HCT116 (cell line): ENCODE results near the gene MYBPC2. TPM values are rescaled to one million over a fixed set of nuclear protein-coding genes. Genes with fewer than 3 reads are reported as not detected.
A peak's percentile ranks its signal among the peaks of the same experiment; 100 is the strongest.

Experiments used
- ATF3 ChIP-seq: IDR thresholded peaks from 2 replicates; pipeline ENCODE4 v1.6.1; 2012
- CTCF ChIP-seq, 3 experiments: fragments of 200-600 bp in 1 of 3; sonication (generic) in 1 of 3; IDR thresholded peaks in 2 of 3; conservative IDR thresholded peaks in 1 of 3; 2 replicates each; pipeline ENCODE4 v1.5.1; 2012 to 2017; ENCODE audit warnings: low read depth in 2 of 3, low read length in 2 of 3, antibody characterized with exemption in 1 of 3, borderline replicate concordance in 1 of 3, control low read depth in 1 of 3, mild to moderate bottlenecking in 1 of 3, mixed read lengths in 1 of 3, mixed run types in 1 of 3, moderate library complexity in 1 of 3; ENCODE audit not compliant: insufficient read depth in 1 of 3
- EGR1 ChIP-seq: IDR thresholded peaks from 2 replicates; pipeline ENCODE4 v1.6.1; 2012; ENCODE audit warnings: low read depth
- EZH2phosphoT487 ChIP-seq: fragments of 200-600 bp; IDR thresholded peaks from 2 replicates; pipeline ENCODE4 v1.6.1; 2018; ENCODE audit warnings: antibody characterized with exemption, borderline replicate concordance
- POLR2AphosphoS5 ChIP-seq: IDR thresholded peaks from 2 replicates; pipeline ENCODE4 v1.6.1; 2011; ENCODE audit warnings: mild to moderate bottlenecking, low read depth, low read length, moderate library complexity
- SRF ChIP-seq: IDR thresholded peaks from 2 replicates; pipeline ENCODE4 v1.6.1; 2012; ENCODE audit warnings: low read depth
- YY1 ChIP-seq: IDR thresholded peaks from 2 replicates; pipeline ENCODE4 v1.6.1; 2011; ENCODE audit warnings: low read length, low read depth, moderate library complexity, mild to moderate bottlenecking; ENCODE audit not compliant: insufficient replicate concordance; ENCODE audit errors: extremely low read depth
- ZNF274 ChIP-seq: fragments of 200-500 bp; sonication (Bioruptor generic); IDR thresholded peaks from 2 replicates; pipeline ENCODE4 v1.6.1; 2014; ENCODE audit warnings: mild to moderate bottlenecking, low read depth, low read length, inconsistent platforms
- total RNA-seq: library from RNA; stranded (reverse); gene quantifications from one replicate; pipeline ENCODE4 v1.2.1, GENCODE V29; 2021; ENCODE audit not compliant: unreplicated experiment
- TF ChIP-seq, protein P1 (sequence below): IDR thresholded peaks from 2 replicates; pipeline ENCODE4 v1.6.1; 2012

The MYBPC2 gene
- total RNA-seq, 1 experiment from 2014 or later: not detected

GRCh38 chr19:50511069-50511822 is 78.6 kb downstream of the MYBPC2 start, which contains the start of gene JOSD2 (continued):
- TF ChIP-seq ZNF274: no peak
- peak; percentile 61; the same call in 1 of the 2 replicates for TF ChIP-seq POLR2AphosphoS5
- TF ChIP-seq ATF3: no peak
- TF ChIP-seq, protein P1, sequence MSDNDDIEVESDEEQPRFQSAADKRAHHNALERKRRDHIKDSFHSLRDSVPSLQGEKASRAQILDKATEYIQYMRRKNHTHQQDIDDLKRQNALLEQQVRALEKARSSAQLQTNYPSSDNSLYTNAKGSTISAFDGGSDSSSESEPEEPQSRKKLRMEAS: peak; percentile 97
- no peak for TF ChIP-seq CTCF (IDR thresholded peaks at IDR 0.05 in 2 of 3, conservative IDR thresholded peaks at IDR 0.05 in 1 of 3; ENCODE audit: borderline replicate concordance in 1 of 3, insufficient read depth in 1 of 3, low read depth in 2 of 3, low read length in 2 of 3)
- TF ChIP-seq EZH2phosphoT487: no peak
- TF ChIP-seq YY1: peak; percentile 58
- TF ChIP-seq SRF: peak; percentile 78
- TF ChIP-seq EGR1: peak; percentile 80
